Endothelial cell of umbilical vein (primary cell): ENCODE measurements around the gene HGFAC. TPM values are rescaled to one million over a fixed set of nuclear protein-coding genes. Genes with fewer than 3 reads are reported as not detected.

Source experiments
- BruUV-seq: library from RNA; stranded (reverse); fragments of 400-500 nt; replicated peaks from 2 replicates; lab custom pipeline; 2021; lab: Mats Ljungman, UMichigan
- CTCF ChIA-PET: fragments of 300-600, 350-600 bp; sonication (Branson Sonifier 250); formaldehyde crosslinking; loops from one replicate; lab custom pipeline; 2021; ENCODE audit warnings: antibody characterized with exemption, inconsistent platforms; lab: Charles Lee
- POLR2A ChIA-PET: fragments of 300-600, 350-600 bp; sonication (Branson Sonifier 250); formaldehyde crosslinking; loops from one replicate; lab custom pipeline; 2021; ENCODE audit warnings: antibody characterized with exemption, inconsistent platforms; lab: Charles Lee
- DNase-seq: peaks from one replicate; pipeline ENCODE4 v3.0.0-alpha.2; 2011; ENCODE audit warnings: low read depth, low spot score
- FAIRE-seq: peaks from 2 replicates; lab custom pipeline; 2011; peaks lifted over from hg19 to GRCh38; lab: Jason Lieb, UNC
- H2AFZ ChIP-seq: 2 replicates; pipeline ENCODE4 v1.6.0; 2012; ENCODE audit warnings: low read depth, low read length, control low read depth, inconsistent platforms
- H3K27ac ChIP-seq: 2 replicates; pipeline ENCODE4 v1.5.1; 2011; ENCODE audit warnings: low read depth, mild to moderate bottlenecking, control low read depth, low read length, moderate library complexity; ENCODE audit not compliant: insufficient read depth
- H3K27me3 ChIP-seq, 2 experiments: 2 replicates each; pipeline versions ENCODE4 v1.6.0 to v1.6.1; 2011; ENCODE audit warnings: low read length in 2 of 2, mixed read lengths in 1 of 2; ENCODE audit not compliant: control insufficient read depth in 2 of 2, insufficient read depth in 2 of 2
- H3K36me3 ChIP-seq, 2 experiments: 2 replicates in 1 of 2; 3 replicates in 1 of 2; pipeline ENCODE4 v1.5.1; 2011; ENCODE audit warnings: low read length in 2 of 2, mild to moderate bottlenecking in 1 of 2, moderate library complexity in 1 of 2; ENCODE audit not compliant: control insufficient read depth in 2 of 2, insufficient read depth in 2 of 2; ENCODE audit errors: extremely low read depth in 1 of 2
- H3K4me1 ChIP-seq: 3 replicates; pipeline ENCODE4 v1.5.1; 2011; ENCODE audit warnings: mild to moderate bottlenecking, low read length; ENCODE audit not compliant: control insufficient read depth, insufficient read depth; ENCODE audit errors: extremely low read depth
- H3K4me2 ChIP-seq: 2 replicates; pipeline ENCODE4 v1.6.1; 2011; ENCODE audit warnings: low read length, control low read depth, mixed read lengths; ENCODE audit not compliant: insufficient read depth
- H3K4me3 ChIP-seq, 3 experiments: fragments of 200-600 bp in 1 of 3; sonication (generic), shearing (Covaris generic) in 1 of 3; replicated peaks in 1 of 3; 2 replicates each; pipeline ENCODE4 v1.5.1; 2011 to 2016; ENCODE audit warnings: control low read depth in 3 of 3, low read length in 3 of 3, mild to moderate bottlenecking in 2 of 3, inconsistent platforms in 1 of 3, low read depth in 1 of 3, moderate library complexity in 1 of 3; ENCODE audit not compliant: insufficient read depth in 1 of 3
- H3K79me2 ChIP-seq: 2 replicates; pipeline ENCODE4 v1.6.0; 2012; ENCODE audit warnings: low read length, inconsistent platforms; ENCODE audit not compliant: control insufficient read depth, insufficient read depth
- H3K9ac ChIP-seq: replicated peaks from 2 replicates; pipeline ENCODE3; 2011; ENCODE audit warnings: low read length, control low read depth; ENCODE audit not compliant: insufficient read depth; ENCODE audit errors: extremely low read depth
- H3K9me1 ChIP-seq: replicated peaks from 3 replicates; pipeline ENCODE4 v1.6.0; 2011; ENCODE audit warnings: mild to moderate bottlenecking, low read length; ENCODE audit not compliant: control insufficient read depth, insufficient read depth; ENCODE audit errors: extremely low read depth
- H3K9me3 ChIP-seq: replicated peaks from 2 replicates; pipeline ENCODE4 v1.5.1; 2012; ENCODE audit warnings: low read length, inconsistent platforms; ENCODE audit not compliant: control insufficient read depth, insufficient read depth
- H4K20me1 ChIP-seq: replicated peaks from 2 replicates; pipeline ENCODE3; 2011; ENCODE audit warnings: mild to moderate bottlenecking, low read length; ENCODE audit not compliant: control insufficient read depth, insufficient read depth; ENCODE audit errors: extremely low read depth
- CTCF ChIP-seq, 2 donors: IDR thresholded peaks; 1 replicate in 1 of 2; 2 replicates in 1 of 2; pipeline ENCODE4 v1.5.1; 2011; ENCODE audit warnings: low read length in 2 of 2, mild to moderate bottlenecking in 2 of 2, moderate library complexity in 2 of 2, control low read depth in 1 of 2, inconsistent platforms in 1 of 2, low read depth in 1 of 2; ENCODE audit not compliant: insufficient read depth in 1 of 2; ENCODE audit errors: extremely low read depth in 1 of 2
- EZH2 ChIP-seq: IDR thresholded peaks from 2 replicates; pipeline ENCODE4 v1.6.1; 2012; ENCODE audit warnings: borderline replicate concordance, low read depth, mild to moderate bottlenecking, moderate library complexity, low read length, inconsistent platforms; ENCODE audit not compliant: severe bottlenecking
- FOS ChIP-seq: IDR thresholded peaks from 2 replicates; pipeline ENCODE4 v1.6.1; 2011; ENCODE audit warnings: mild to moderate bottlenecking, low read length, moderate library complexity, borderline replicate concordance; ENCODE audit not compliant: insufficient read depth
- GATA2 ChIP-seq: IDR thresholded peaks from 2 replicates; pipeline ENCODE4 v1.7.0; 2011; ENCODE audit warnings: low read depth, mild to moderate bottlenecking, moderate library complexity, mixed read lengths, low read length; ENCODE audit not compliant: insufficient read length, insufficient read depth
- JUN ChIP-seq: IDR thresholded peaks from 2 replicates; pipeline ENCODE4 v1.6.1; 2011; ENCODE audit warnings: borderline replicate concordance, low read depth; ENCODE audit not compliant: insufficient read length, insufficient read depth
- MAX ChIP-seq: IDR thresholded peaks from 2 replicates; pipeline ENCODE4 v1.6.1; 2011; ENCODE audit not compliant: insufficient read depth, insufficient read length
- MYC ChIP-seq: IDR thresholded peaks from one replicate; pipeline ENCODE4 v1.6.1; 2011; ENCODE audit warnings: mild to moderate bottlenecking, low read depth, low read length
- POLR2A ChIP-seq: IDR thresholded peaks from 2 replicates; pipeline ENCODE4 v1.6.1; 2012; ENCODE audit warnings: low read depth, mild to moderate bottlenecking, control low read depth, low read length
- POLR2AphosphoS5 ChIP-seq: IDR thresholded peaks from 2 replicates; pipeline ENCODE4 v1.6.1; 2012; ENCODE audit warnings: low read depth, mild to moderate bottlenecking, control low read depth, low read length, moderate library complexity; ENCODE audit not compliant: insufficient read depth
- dilution Hi-C: fragments of 300-500 bp; cut with MboI; formaldehyde crosslinking; loops from one replicate; pipeline ENCODE4 v1.15.0; 2019; ENCODE audit warnings: low sequenced_read_pairs; ENCODE audit not compliant: extremely low pct_ligation_motif_present
- intact Hi-C: fragments of 100-400 bp; cut with micrococcal nuclease; formaldehyde crosslinking; loops from one replicate; pipeline ENCODE4 v1.10.0; 2022
- polyA plus RNA-seq, 4 experiments: library from polyadenylated mRNA; depleted of rRNA in 3 of 4; stranded (reverse) in 3 of 4; unstranded in 1 of 4; fragments of >200 nt; gene quantifications; 2 replicates each; pipeline versions ENCODE4 v1.2.1 to v1.2.3, GENCODE V29; 2011 to 2012; ENCODE audit warnings: missing spikeins in 1 of 4
- total RNA-seq: library from RNA; stranded (reverse); gene quantifications from 2 replicates; pipeline ENCODE4 v1.2.3, GENCODE V29; 2021

Gene HGFAC
- total and polyA plus RNA-seq, 2 donors (not counting 3 experiments of a cell fraction or from before 2014, with no cell fraction given), result 0.36 to 0.49 TPM

- H3K36me3 ChIP-seq, result no peaks in the 10 kb centered on the region
- FAIRE-seq (no peak), DNase-seq (no peak)
- BruUV-seq, result no TSS peak
- dilution Hi-C loops (no loop called here), intact Hi-C loops (no loop called here)
- ChIA-PET CTCF (interaction anchor here (1.5 to 2.2 kb wide), 2 partner anchors 12 kb away, joined by 13 to 15 read pairs; no protein-coding TSS in a partner anchor), POLR2A (no interaction called here)
- no peaks in the 10 kb centered on the region for H3K9me1 ChIP-seq
- no peaks in the 10 kb centered on the region for H3K4me1 ChIP-seq
- H4K20me1 ChIP-seq, result no peaks in the 10 kb centered on the region
- no peak overlapping the region for H3K27ac ChIP-seq
- H3K4me2 ChIP-seq, result no peak overlapping the region
- H3K79me2 ChIP-seq, result no peaks in the 10 kb centered on the region
- TF ChIP-seq CTCF (IDR thresholded peaks at IDR 0.05; ENCODE audit: extremely low read depth in 1 of 2, insufficient read depth in 1 of 2, low read depth in 1 of 2, low read length in 2 of 2) (no peak), EZH2 (no peak), POLR2A (no peak), MYC (no peak), POLR2AphosphoS5 (no peak), MAX (no peak), GATA2 (no peak), JUN (no peak), FOS (no peak)
- H3K9ac ChIP-seq, result no peak overlapping the region
- H3K27me3 ChIP-seq, result peaks cover 2 to 7% of the 10 kb centered on the region in 2 experiments
- no peak overlapping the region for H3K4me3 ChIP-seq
- no peak overlapping the region for H2AFZ ChIP-seq
- no peaks in the 10 kb centered on the region for H3K9me3 ChIP-seq
Measured at GRCh38 chr4:3492741-3493719, 51.3 kb downstream of the HGFAC start.
